Measurements from ENCODE around the gene ZDHHC14. TPM values are rescaled to one million over a fixed set of nuclear protein-coding genes. Genes with fewer than 3 reads are reported as not detected.
A peak's percentile ranks its signal among the peaks of the same experiment; 100 is the strongest.

The ZDHHC14 gene
- total and polyA plus RNA-seq, 2 of the 8 experiments (the other 6 are each of a cell fraction or from before 2014, with no cell fraction given), result 2.9 to 5.3 TPM

GRCh38 chr6:157605484-157605883 is 224.5 kb downstream of the ZDHHC14 start:
- Histone ChIP-seq H3K4me1 (replicated peaks in 1 of 4; ENCODE audit: control insufficient read depth in 3 of 4, insufficient read depth in 4 of 4, low read length in 3 of 4) (peaks cover 0 to 16% (median 13%) of the 10 kb centered on the region in 4 experiments; a peak in 6 of 7 replicates), H2BK120ac (replicated peaks; ENCODE audit: low read depth, low read length) (no peak overlapping the region), H3K4me3 (ENCODE audit: extremely low read depth in 1 of 4, insufficient read depth in 2 of 4, low read depth in 3 of 4, low read length in 4 of 4) (no peak overlapping the region), H3K36me3 (ENCODE audit: control insufficient read depth in 2 of 4, insufficient read depth in 4 of 4, low read length in 3 of 4) (no peaks in the 10 kb centered on the region), H3K23ac (ENCODE audit: insufficient read length) (no peak overlapping the region), H2BK12ac (ENCODE audit: low read depth, low read length) (peak overlapping the region; percentile 4; the same call in 1 of the 2 replicates), H3K9me3 (ENCODE audit: insufficient read depth in 2 of 2, low read depth in 1 of 2, low read length in 1 of 2) (no peaks in the 10 kb centered on the region), H3K79me1 (ENCODE audit: low read depth, low read length) (no peaks in the 10 kb centered on the region), H2AFZ (ENCODE audit: low read length) (no peak overlapping the region), H3K27me3 (replicated peaks in 1 of 4; ENCODE audit: control insufficient read depth in 3 of 4, extremely low read depth in 1 of 4, insufficient read depth in 3 of 4, low read length in 3 of 4) (no peaks in the 10 kb centered on the region), H3K4me2 (ENCODE audit: insufficient read depth in 1 of 2, low read depth in 2 of 2, low read length in 2 of 2) (no peak overlapping the region), H3K79me2 (ENCODE audit: control insufficient read depth in 1 of 2, insufficient read depth in 2 of 2, low read length in 2 of 2) (no peaks in the 10 kb centered on the region), H3K56ac (replicated peaks; ENCODE audit: insufficient read length, low read depth, low read length) (no peak overlapping the region), H2AK5ac (ENCODE audit: low read depth, low read length) (no peak overlapping the region), H3K23me2 (ENCODE audit: low read depth, low read length) (no peaks in the 10 kb centered on the region), H4K5ac (ENCODE audit: insufficient read length, low read depth, low read length) (no peak overlapping the region), H2BK5ac (ENCODE audit: low read depth, low read length) (no peak overlapping the region; the same call in 1 of the 2 replicates), H3K9ac (replicated peaks in 1 of 4; ENCODE audit: extremely low read depth in 1 of 4, low read depth in 3 of 4, low read length in 3 of 4) (no peak overlapping the region), H3K14ac (ENCODE audit: insufficient read length) (no peak overlapping the region), H4K8ac (ENCODE audit: extremely low read depth, insufficient read depth, low read length) (no peak overlapping the region), H3K27ac (ENCODE audit: low read depth, low read length) (no peak overlapping the region), H2BK20ac (ENCODE audit: low read length) (no peak overlapping the region), H4K91ac (replicated peaks; ENCODE audit: insufficient read length, low read length) (no peak overlapping the region), H2BK15ac (ENCODE audit: low read length) (no peak overlapping the region), H3K4ac (replicated peaks; ENCODE audit: insufficient read length, low read depth, low read length) (no peak overlapping the region), H3K18ac (ENCODE audit: extremely low read depth, low read length) (no peak overlapping the region), H4K20me1 (replicated peaks in 1 of 2; ENCODE audit: control insufficient read depth in 1 of 2, insufficient read depth in 2 of 2, low read length in 2 of 2) (no peaks in the 10 kb centered on the region)
- FAIRE-seq (no peak), DNase-seq (ENCODE audit: low read depth in 1 of 2, low spot score in 2 of 2) (no peak)
- ChIA-PET CTCF (ENCODE audit: partially characterized antibody) (interaction anchor here (0.7 to 1.7 kb wide), 4 partner anchors 8 to 144 kb away, joined by 3 to 5 read pairs (median 4); no protein-coding TSS in a partner anchor), POLR2A (ENCODE audit: partially characterized antibody) (no interaction called here)
- WGBS, 2 experiments (ENCODE audit: extremely low coverage in 1 of 2, insufficient coverage in 1 of 2, insufficient read length in 1 of 2, insufficient replicate concordance in 2 of 2, low coverage in 1 of 2, low lambda C conversion rate in 2 of 2, missing lambda C conversion rate in 1 of 2), result 96% methylated on average over 8 of the region's 8 CpGs; no CpG with 5 or more reads in 1 of the 2 experiments
- TF ChIP-seq GABPA (IDR thresholded peaks at IDR 0.05; ENCODE audit: borderline replicate concordance, insufficient read depth, low read length) (no peak), TCF12 (IDR thresholded peaks at IDR 0.05; ENCODE audit: low read depth, low read length) (no peak), KDM5A (IDR thresholded peaks at IDR 0.05; ENCODE audit: low read length) (no peak), TBP (IDR thresholded peaks at IDR 0.05; ENCODE audit: low read depth, low read length) (no peak), NRF1 (IDR thresholded peaks at IDR 0.05; ENCODE audit: low read depth, low read length) (no peak), CTBP2 (IDR thresholded peaks at IDR 0.05; ENCODE audit: borderline replicate concordance, insufficient read depth, insufficient read length, low read length) (no peak)
